CD4-positive, alpha-beta T cell treated with Interleukin-15 for 4 hours (primary cell): Measurements from ENCODE around the gene SULT6B1.
"Not testable (repeated sequence)": the region's sequence is repeated elsewhere in the genome, so short reads cannot be mapped to it uniquely, and the experiment has no call there.

Experiments used
- DNase-seq: peaks from one replicate; pipeline ENCODE4 v3.0.0-alpha.2; 2020; ENCODE audit warnings: low spot score

The SULT6B1 gene

GRCh38 chr2:37188570-37188969, at the start of gene SULT6B1:
Gene SULT6B1 (minus strand): TSS chr2:37188670. CDS start chr2:37188640, 30 bp downstream.
- DNase-seq = no peak

- DNase-seq = no peak
Observed at GRCh38 chr2:37232131-37232933, 43.9 kb upstream of the SULT6B1 start.

GRCh38 chr2:37231241-37232130, 43.0 kb upstream of the SULT6B1 start, which contains the start of the genes CEBPZ and NDUFAF7:
Gene CEBPZ (minus strand): TSS chr2:37231596. CDS start chr2:37231567, 29 bp downstream.
Gene NDUFAF7 (plus strand): TSS chr2:37231658. CDS start chr2:37231706, 48 bp downstream.
- DNase-seq = peak; percentile 85

- no peak for DNase-seq
Observed at GRCh38 chr2:37230581-37230980, 42.1 kb upstream of the SULT6B1 start.

GRCh38 chr2:37228788-37229187, 40.3 kb upstream of the SULT6B1 start:
- DNase-seq = no peak

- no peak for DNase-seq
Observed at GRCh38 chr2:37226863-37227262, 38.4 kb upstream of the SULT6B1 start.

GRCh38 chr2:37225129-37225528, 36.7 kb upstream of the SULT6B1 start:
- DNase-seq = not testable (repeated sequence)

- no peak for DNase-seq
Observed at GRCh38 chr2:37224063-37224462, 35.6 kb upstream of the SULT6B1 start.

GRCh38 chr2:37223131-37223530, 34.7 kb upstream of the SULT6B1 start:
- DNase-seq = no peak

GRCh38 chr2:37219046-37219445, 30.6 kb upstream of the SULT6B1 start:
- DNase-seq = no peak

- DNase-seq = no peak
Observed at GRCh38 chr2:37215250-37215649, 26.8 kb upstream of the SULT6B1 start.

- DNase-seq = no peak
Observed at GRCh38 chr2:37211939-37212338, 23.5 kb upstream of the SULT6B1 start.

GRCh38 chr2:37211212-37211611, 22.7 kb upstream of the SULT6B1 start:
- no peak for DNase-seq

- DNase-seq = not testable (repeated sequence)
Observed at GRCh38 chr2:37206760-37207159, 18.3 kb upstream of the SULT6B1 start.

- no peak for DNase-seq
Observed at GRCh38 chr2:37205689-37206341, 17.3 kb upstream of the SULT6B1 start.

- DNase-seq = not testable (repeated sequence)
Observed at GRCh38 chr2:37205071-37205661, 16.7 kb upstream of the SULT6B1 start.

GRCh38 chr2:37203708-37204107, 15.2 kb upstream of the SULT6B1 start:
- DNase-seq = no peak

- peak; percentile 48 for DNase-seq
Observed at GRCh38 chr2:37201766-37202165, 13.3 kb upstream of the SULT6B1 start.

GRCh38 chr2:37201208-37201607, 12.7 kb upstream of the SULT6B1 start:
- no peak for DNase-seq

- DNase-seq = no peak
Observed at GRCh38 chr2:37198681-37199065, 10.2 kb upstream of the SULT6B1 start.

- peak; percentile 91 for DNase-seq
Observed at GRCh38 chr2:37196320-37197195, 8.1 kb upstream of the SULT6B1 start, which contains the start of gene CEBPZOS. Gene CEBPZOS (plus strand): TSS chr2:37196496. CDS start chr2:37199705, 3,209 bp downstream.
